ENCODE data around the gene DDN. TPM values are rescaled to one million over a fixed set of nuclear protein-coding genes. Genes with fewer than 3 reads are reported as not detected.

The DDN gene
- total RNA-seq, 4 donors from 2014 or later, result not detected

- no peak overlapping the region for H3K27ac ChIP-seq
- H3K4me3 ChIP-seq, result no peak overlapping the region
- TF ChIP-seq POLR2AphosphoS5 (IDR thresholded peaks at IDR 0.05) (no peak), EP300 (IDR thresholded peaks at IDR 0.05) (no peak)
- H3K4me1 ChIP-seq, result peaks cover 0 to 43% (median 38%) of the 10 kb centered on the region in 3 donors
- 55 to 56% methylated on average over 3 to 4 of the region's 6 CpGs for WGBS, 2 donors (ENCODE audit: low coverage in 1 of 2)
- H3K27me3 ChIP-seq, result peaks cover 95% of the 10 kb centered on the region
- no peaks in the 10 kb centered on the region for H3K9me3 ChIP-seq
- no peak for ATAC-seq
- H3K36me3 ChIP-seq, result no peaks in the 10 kb centered on the region
Observed at GRCh38 chr12:48982397-48983080, 16.6 kb downstream of the DDN start.

GRCh38 chr12:48981757-48982157 lies 17.4 kb downstream of the DDN start:
- peaks cover 0 to 44% (median 38%) of the 10 kb centered on the region in 3 donors for H3K4me1 ChIP-seq
- H3K9me3 ChIP-seq, result no peaks in the 10 kb centered on the region
- H3K27me3 ChIP-seq, result peaks cover 95% of the 10 kb centered on the region
- WGBS, 2 donors (ENCODE audit: low coverage in 1 of 2), result 4 to 16% methylated on average over 8 to 9 of the region's 13 CpGs
- no peak for TF ChIP-seq POLR2AphosphoS5 (IDR thresholded peaks at IDR 0.05)
- no peak for TF ChIP-seq EP300 (IDR thresholded peaks at IDR 0.05)
- TF ChIP-seq POLR2A (IDR thresholded peaks at IDR 0.05), result no peak
- no peak for TF ChIP-seq CTCF (IDR thresholded peaks at IDR 0.05)
- no peak overlapping the region for H3K27ac ChIP-seq
- no peak overlapping the region for H3K4me3 ChIP-seq
- no peak for ATAC-seq
- no peaks in the 10 kb centered on the region for H3K36me3 ChIP-seq

- Histone ChIP-seq H3K4me1 (peaks cover 0 to 44% (median 38%) of the 10 kb centered on the region in 3 donors), H3K9me3 (no peaks in the 10 kb centered on the region), H3K27ac (no peak overlapping the region), H3K4me3 (peak overlapping the region in 1 of 2 donors; percentile 42), H3K36me3 (no peaks in the 10 kb centered on the region), H3K27me3 (peaks cover 95% of the 10 kb centered on the region)
- ATAC-seq, result no peak
- 2% methylated on average over 10 of the region's 91 CpGs; no CpG with 5 or more reads in 1 of the 2 donors for WGBS, 2 donors (ENCODE audit: low coverage in 1 of 2)
- TF ChIP-seq EP300 (IDR thresholded peaks at IDR 0.05) (no peak), POLR2A (IDR thresholded peaks at IDR 0.05) (no peak), POLR2AphosphoS5 (IDR thresholded peaks at IDR 0.05) (no peak), CTCF (IDR thresholded peaks at IDR 0.05) (no peak)
Observed at GRCh38 chr12:48980953-48981756, 18.0 kb downstream of the DDN start.

GRCh38 chr12:48980389-48980952 lies 18.7 kb downstream of the DDN start:
- 1 to 4% methylated on average over 7 to 12 of the region's 46 CpGs for WGBS, 2 donors (ENCODE audit: low coverage in 1 of 2)
- H3K9me3 ChIP-seq, result no peaks in the 10 kb centered on the region
- H3K27ac ChIP-seq, result no peak overlapping the region
- no peaks in the 10 kb centered on the region for H3K36me3 ChIP-seq
- TF ChIP-seq POLR2A (IDR thresholded peaks at IDR 0.05) (no peak), CTCF (IDR thresholded peaks at IDR 0.05) (no peak), POLR2AphosphoS5 (IDR thresholded peaks at IDR 0.05) (no peak), EP300 (IDR thresholded peaks at IDR 0.05) (no peak)
- no peak for ATAC-seq
- peak overlapping the region in 1 of 2 donors; percentile 42 for H3K4me3 ChIP-seq
- H3K27me3 ChIP-seq, result peaks cover 93% of the 10 kb centered on the region
- H3K4me1 ChIP-seq, result peaks cover 0 to 44% (median 38%) of the 10 kb centered on the region in 3 donors

GRCh38 chr12:48979602-48980388 lies 19.4 kb downstream of the DDN start:
- no peak for TF ChIP-seq POLR2AphosphoS5 (IDR thresholded peaks at IDR 0.05)
- no peak for TF ChIP-seq CTCF (IDR thresholded peaks at IDR 0.05)
- TF ChIP-seq EP300 (IDR thresholded peaks at IDR 0.05), result no peak
- TF ChIP-seq POLR2A (IDR thresholded peaks at IDR 0.05), result no peak
- peaks cover 0 to 44% (median 38%) of the 10 kb centered on the region in 3 donors for H3K4me1 ChIP-seq
- H3K4me3 ChIP-seq, result peak overlapping the region in 1 of 2 donors; percentile 42
- H3K9me3 ChIP-seq, result no peaks in the 10 kb centered on the region
- no peak overlapping the region for H3K27ac ChIP-seq
- peaks cover 96% of the 10 kb centered on the region for H3K27me3 ChIP-seq
- ATAC-seq, result no peak
- WGBS, 2 donors (ENCODE audit: low coverage in 1 of 2), result 0% methylated on average over 1 to 7 of the region's 55 CpGs
- H3K36me3 ChIP-seq, result no peaks in the 10 kb centered on the region
